ENCODE measurements around the gene GYS1. TPM values are rescaled to one million over a fixed set of nuclear protein-coding genes. Genes with fewer than 3 reads are reported as not detected.

Gene GYS1
- total RNA-seq, 1 experiment from 2014 or later: 62.7 TPM

DNA sequence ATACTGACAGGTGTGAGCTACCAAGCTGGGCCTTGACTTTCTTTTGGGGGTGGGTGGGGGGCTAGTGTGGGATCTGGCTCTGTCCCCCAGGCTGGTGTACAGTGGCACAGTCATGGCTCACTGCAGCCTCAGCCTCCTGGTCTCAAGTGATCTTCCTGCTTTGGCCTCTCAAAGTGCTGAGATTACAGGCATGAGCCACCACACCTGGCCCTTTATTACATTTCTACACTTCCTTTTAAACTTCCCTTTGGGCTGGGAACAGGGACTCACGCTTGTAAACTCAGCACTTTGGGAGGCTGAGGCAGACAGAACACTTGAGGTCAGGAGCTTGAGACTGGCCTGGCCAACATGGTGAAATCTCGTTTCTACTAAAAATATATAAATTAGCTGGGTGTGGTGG, 16.0 kb downstream of the GYS1 start:
- no TSS peak for BruUV-seq (replicated peaks)
- no peaks in the 10 kb centered on the region for H3K4me1 Mint-ChIP-seq (ENCODE audit: low read depth, unreplicated experiment)
- H3K9me3 ChIP-seq: no peaks in the 10 kb centered on the region
- CTCF ChIA-PET: interaction anchor here (0.6 to 2.8 kb wide), 5 partner anchors 15 to 282 kb away, joined by 3 to 18 read pairs (median 7); partner anchors contain the start of genes BAX, GYS1 and RUVBL2
- H3K4me3 Mint-ChIP-seq (ENCODE audit: unreplicated experiment): no peak overlapping the region
- H3K36me3 ChIP-seq (ENCODE audit: control insufficient read depth, insufficient read depth, low read length): 0 out of 2 replicates have a peak, but pooled peaks cover 8% of the 10 kb centered on the region
- H3K4me3 ChIP-seq (ENCODE audit: low read depth, low read length): no peak overlapping the region
- no peaks in the 10 kb centered on the region for H3K4me1 ChIP-seq
- intact Hi-C loops (cut with micrococcal nuclease; ENCODE audit: unreplicated experiment): no loop called here
- no peaks in the 10 kb centered on the region for H3K27me3 Mint-ChIP-seq (ENCODE audit: insufficient read depth, unreplicated experiment)
- H3K27ac Mint-ChIP-seq (ENCODE audit: unreplicated experiment): no peak overlapping the region
- no peak for DNase-seq
- no peaks in the 10 kb centered on the region for H3K27me3 ChIP-seq (replicated peaks; ENCODE audit: control insufficient read depth, insufficient read depth, low read length)
- H3K9me3 Mint-ChIP-seq (ENCODE audit: unreplicated experiment): no peaks in the 10 kb centered on the region
- peaks cover 35% of the 10 kb centered on the region for H3K36me3 Mint-ChIP-seq (ENCODE audit: insufficient read depth, unreplicated experiment)
- TF ChIP-seq, protein P1, sequence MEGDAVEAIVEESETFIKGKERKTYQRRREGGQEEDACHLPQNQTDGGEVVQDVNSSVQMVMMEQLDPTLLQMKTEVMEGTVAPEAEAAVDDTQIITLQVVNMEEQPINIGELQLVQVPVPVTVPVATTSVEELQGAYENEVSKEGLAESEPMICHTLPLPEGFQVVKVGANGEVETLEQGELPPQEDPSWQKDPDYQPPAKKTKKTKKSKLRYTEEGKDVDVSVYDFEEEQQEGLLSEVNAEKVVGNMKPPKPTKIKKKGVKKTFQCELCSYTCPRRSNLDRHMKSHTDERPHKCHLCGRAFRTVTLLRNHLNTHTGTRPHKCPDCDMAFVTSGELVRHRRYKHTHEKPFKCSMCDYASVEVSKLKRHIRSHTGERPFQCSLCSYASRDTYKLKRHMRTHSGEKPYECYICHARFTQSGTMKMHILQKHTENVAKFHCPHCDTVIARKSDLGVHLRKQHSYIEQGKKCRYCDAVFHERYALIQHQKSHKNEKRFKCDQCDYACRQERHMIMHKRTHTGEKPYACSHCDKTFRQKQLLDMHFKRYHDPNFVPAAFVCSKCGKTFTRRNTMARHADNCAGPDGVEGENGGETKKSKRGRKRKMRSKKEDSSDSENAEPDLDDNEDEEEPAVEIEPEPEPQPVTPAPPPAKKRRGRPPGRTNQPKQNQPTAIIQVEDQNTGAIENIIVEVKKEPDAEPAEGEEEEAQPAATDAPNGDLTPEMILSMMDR (IDR thresholded peaks at IDR 0.05; ENCODE audit: insufficient read depth in 1 of 2, low read depth in 1 of 2, low read length in 1 of 2, severe bottlenecking in 1 of 2, unreplicated experiment in 1 of 2): no peak
- POLR2A ChIA-PET: interaction anchor here (1.0 to 2.0 kb wide), 2 partner anchors 10 to 16 kb away, joined by 3 to 8 read pairs; partner anchors contain the start of genes GYS1 and RUVBL2

DNA sequence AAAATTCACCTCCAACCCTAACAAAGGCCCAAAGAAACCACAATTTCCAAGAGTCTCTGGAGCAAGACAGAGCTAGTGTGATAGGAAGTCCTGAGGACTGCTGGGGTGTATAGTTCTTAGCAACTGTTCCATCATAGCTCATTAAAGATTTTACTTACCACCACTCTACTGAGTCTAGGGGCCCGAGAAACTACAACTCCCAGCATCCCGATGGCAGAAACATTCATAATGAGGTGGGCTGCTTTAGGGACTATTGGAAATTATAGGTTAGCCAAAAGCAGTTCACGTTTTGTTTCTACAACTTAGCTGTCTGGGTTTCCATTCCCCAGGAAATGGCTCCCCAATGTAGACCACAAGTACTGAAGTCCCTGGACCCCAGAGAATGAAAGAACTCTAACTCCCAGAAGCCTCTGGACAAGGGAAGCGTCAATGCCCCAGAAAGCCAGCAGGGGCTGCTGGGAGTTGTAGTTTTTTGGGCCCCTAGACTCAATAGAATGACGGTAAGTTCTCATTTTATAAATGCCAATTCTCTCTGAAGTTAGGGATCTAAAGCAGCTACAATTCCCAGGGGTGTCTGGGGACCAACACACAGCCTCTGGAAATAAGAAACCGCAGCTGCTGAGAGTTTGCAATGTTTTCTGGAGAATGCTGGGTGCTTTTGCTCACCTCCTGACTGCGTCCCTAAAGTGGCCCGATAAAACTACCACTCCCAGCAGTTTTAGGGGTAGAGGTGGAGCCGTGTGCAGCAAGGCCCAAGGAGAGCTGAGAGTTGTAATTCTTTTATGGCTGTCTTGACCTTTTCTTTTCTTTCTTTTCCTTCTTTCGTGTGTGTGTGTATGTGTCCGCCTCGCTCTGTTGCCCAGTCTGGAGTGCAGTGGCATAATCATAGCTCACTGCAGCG, 16.9 kb downstream of the GYS1 start:
- ChIA-PET POLR2A (interaction anchor here (0.5 to 2.0 kb wide), 3 partner anchors 17 to 22 kb away, joined by 5 to 8 read pairs (median 6); partner anchors contain the start of genes GYS1 and RUVBL2), CTCF (interaction anchor here (0.6 to 2.8 kb wide), 5 partner anchors 17 to 281 kb away, joined by 3 to 18 read pairs (median 8); partner anchors contain the start of genes BAX, GYS1 and RUVBL2)
- no peak overlapping the region for H3K27ac Mint-ChIP-seq (ENCODE audit: unreplicated experiment)
- Histone ChIP-seq H3K4me1 (no peaks in the 10 kb centered on the region), H3K36me3 (ENCODE audit: control insufficient read depth, insufficient read depth, low read length) (0 out of 2 replicates have a peak, but pooled peaks cover 8% of the 10 kb centered on the region), H3K27me3 (replicated peaks; ENCODE audit: control insufficient read depth, insufficient read depth, low read length) (no peaks in the 10 kb centered on the region), H3K9me3 (no peaks in the 10 kb centered on the region), H3K4me3 (ENCODE audit: low read depth, low read length) (no peak overlapping the region)
- intact Hi-C loops (cut with micrococcal nuclease; ENCODE audit: unreplicated experiment): no loop called here
- no peaks in the 10 kb centered on the region for H3K27me3 Mint-ChIP-seq (ENCODE audit: insufficient read depth, unreplicated experiment)
- no peaks in the 10 kb centered on the region for H3K4me1 Mint-ChIP-seq (ENCODE audit: low read depth, unreplicated experiment)
- H3K4me3 Mint-ChIP-seq (ENCODE audit: unreplicated experiment): no peak overlapping the region
- H3K9me3 Mint-ChIP-seq (ENCODE audit: unreplicated experiment): no peaks in the 10 kb centered on the region
- BruUV-seq (replicated peaks): no TSS peak
- peak; percentile 59 to 61 for DNase-seq
- peaks cover 44% of the 10 kb centered on the region for H3K36me3 Mint-ChIP-seq (ENCODE audit: insufficient read depth, unreplicated experiment)
- TF ChIP-seq, protein P1 (IDR thresholded peaks at IDR 0.05; ENCODE audit: insufficient read depth in 1 of 2, low read depth in 1 of 2, low read length in 1 of 2, severe bottlenecking in 1 of 2, unreplicated experiment in 1 of 2): peak in 1 of 2 experiments; percentile 39

DNA sequence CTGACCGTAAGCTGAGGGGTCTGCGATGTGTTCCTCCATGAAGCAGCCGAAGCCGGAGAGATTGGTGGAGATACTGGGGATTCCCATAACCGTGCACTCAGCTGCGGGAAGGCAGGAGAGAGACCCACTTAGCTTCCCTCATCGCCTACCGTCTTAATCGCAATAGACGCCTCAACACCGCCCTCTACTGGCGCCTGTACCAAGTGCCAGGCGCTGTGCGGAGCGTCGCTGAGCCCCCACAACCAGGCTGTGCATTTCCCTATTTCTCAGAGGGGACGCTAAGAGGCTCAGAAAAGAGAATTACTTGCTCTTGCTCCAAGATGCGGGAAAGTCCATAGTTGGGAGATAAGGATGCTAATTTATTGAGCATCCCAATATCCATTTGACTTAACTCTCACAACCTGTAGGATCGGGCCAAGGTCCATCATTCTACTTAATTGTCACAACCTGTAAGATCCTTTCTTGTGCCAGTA, 22.1 kb downstream of the GYS1 start:
- Histone ChIP-seq H3K27me3 (replicated peaks; ENCODE audit: control insufficient read depth, insufficient read depth, low read length) (no peaks in the 10 kb centered on the region), H3K4me1 (peaks cover 12% of the 10 kb centered on the region), H3K9me3 (0 out of 2 replicates have a peak, but pooled peaks cover 3% of the 10 kb centered on the region), H3K4me3 (ENCODE audit: low read depth, low read length) (no peak overlapping the region), H3K36me3 (ENCODE audit: control insufficient read depth, insufficient read depth, low read length) (peaks cover 15% of the 10 kb centered on the region)
- H3K36me3 Mint-ChIP-seq (ENCODE audit: insufficient read depth, unreplicated experiment): peaks cover 69% of the 10 kb centered on the region
- ChIA-PET POLR2A (interaction anchor here (0.7 to 1.2 kb wide), 5 partner anchors 8 to 99 kb away, joined by 3 to 5 read pairs (median 3); partner anchors contain the start of genes NUCB1 and PPP1R15A), CTCF (interaction anchor here (0.6 to 1.8 kb wide), 20 partner anchors 9 to 274 kb away, joined by 3 to 18 read pairs (median 4); partner anchors contain the start of genes DHDH, GYS1, NUCB1 and RUVBL2)
- DNase-seq: peak; percentile 73 to 79
- no peaks in the 10 kb centered on the region for H3K9me3 Mint-ChIP-seq (ENCODE audit: unreplicated experiment)
- TF ChIP-seq, protein P1 (IDR thresholded peaks at IDR 0.05; ENCODE audit: insufficient read depth in 1 of 2, low read depth in 1 of 2, low read length in 1 of 2, severe bottlenecking in 1 of 2, unreplicated experiment in 1 of 2): peak; percentile 81 to 88
- H3K4me3 Mint-ChIP-seq (ENCODE audit: unreplicated experiment): no peak overlapping the region
- no peaks in the 10 kb centered on the region for H3K27me3 Mint-ChIP-seq (ENCODE audit: insufficient read depth, unreplicated experiment)
- no TSS peak for BruUV-seq (replicated peaks)
- peaks cover 6% of the 10 kb centered on the region for H3K4me1 Mint-ChIP-seq (ENCODE audit: low read depth, unreplicated experiment)
- H3K27ac Mint-ChIP-seq (ENCODE audit: unreplicated experiment): no peak overlapping the region
- intact Hi-C loops (cut with micrococcal nuclease; ENCODE audit: unreplicated experiment): loop anchor here (2.0 kb wide), 1 partner anchor 176 kb away; no protein-coding TSS in a partner anchor
